Measurements from ENCODE around the gene HDLBP.

GRCh38 chr2:241227594-241227993, 87.9 kb downstream of the HDLBP start:
- TF ChIP-seq POLR2A (IDR thresholded peaks at IDR 0.05; ENCODE audit: low read length) (no peak), GATA1 (IDR thresholded peaks at IDR 0.05; ENCODE audit: low read depth, low read length) (no peak)

Data from erythroblast (primary cell).